ENCODE results near the gene EGFL6. TPM values are rescaled to one million over a fixed set of nuclear protein-coding genes. Genes with fewer than 3 reads are reported as not detected.
"Not testable (repeated sequence)": the region's sequence is repeated elsewhere in the genome, so short reads cannot be mapped to it uniquely, and the experiment has no call there.

Gene EGFL6
- total RNA-seq, 1 donor from 2014 or later: 15.7 TPM

DNA sequence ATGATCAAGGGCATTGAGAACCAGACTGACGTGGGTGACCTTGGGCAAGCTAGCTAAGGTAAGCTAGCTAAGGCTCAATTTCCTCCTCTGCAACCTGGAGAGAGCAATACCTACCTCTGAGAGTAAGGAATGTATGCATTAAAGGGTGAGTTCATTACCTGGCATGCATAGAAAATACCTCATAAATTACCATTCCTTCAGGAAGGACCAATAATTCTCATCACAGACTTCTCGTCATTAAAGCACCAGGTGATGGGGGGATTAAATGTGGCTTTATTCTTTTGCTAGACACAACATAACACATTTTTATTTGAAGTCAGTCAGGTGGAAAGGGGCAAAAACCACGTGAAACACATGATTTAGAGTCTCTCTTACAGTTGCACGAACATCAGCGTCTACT is 21.5 kb downstream of the EGFL6 start:
- DNase-seq (ENCODE audit: low spot score): no peak

DNA sequence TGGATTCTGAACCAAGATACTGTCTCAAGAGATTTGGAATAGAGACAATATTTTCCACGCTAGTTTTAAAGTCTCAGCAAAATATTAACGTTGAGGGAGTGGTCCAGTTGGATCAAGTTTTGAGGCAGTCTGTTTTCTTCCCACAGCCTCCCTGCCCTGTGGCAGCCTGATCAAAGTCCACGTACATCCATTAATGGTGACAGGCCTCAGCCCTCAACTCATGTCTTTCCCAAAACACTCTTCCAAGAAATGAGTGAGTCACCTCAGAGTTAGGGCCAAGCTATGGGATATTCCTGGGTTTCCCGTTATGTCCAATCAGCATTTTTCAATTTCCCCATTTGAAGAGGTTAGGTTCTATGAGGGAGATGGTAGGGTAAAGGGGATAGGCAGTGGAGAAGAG is 28.5 kb downstream of the EGFL6 start:
- DNase-seq (ENCODE audit: low spot score): no peak

DNA sequence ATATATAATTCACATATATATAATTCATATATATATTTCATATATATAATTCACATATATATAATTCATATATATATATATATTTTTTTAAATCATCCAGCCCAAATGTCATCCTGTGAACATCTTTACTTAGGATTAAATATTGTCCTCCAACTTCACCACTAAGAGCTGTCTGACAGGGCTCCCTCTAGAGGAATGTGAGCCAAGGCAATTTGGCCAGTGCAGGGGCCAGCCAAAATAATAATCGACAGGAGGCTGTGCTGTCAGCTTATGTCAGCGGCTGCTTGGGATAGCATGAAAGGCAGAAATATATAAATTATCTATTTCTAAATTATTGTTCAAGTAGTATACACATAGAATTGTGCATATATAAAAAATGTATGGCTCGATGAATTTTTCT is 29.5 kb downstream of the EGFL6 start:
- no peak for DNase-seq (ENCODE audit: low spot score)

DNA sequence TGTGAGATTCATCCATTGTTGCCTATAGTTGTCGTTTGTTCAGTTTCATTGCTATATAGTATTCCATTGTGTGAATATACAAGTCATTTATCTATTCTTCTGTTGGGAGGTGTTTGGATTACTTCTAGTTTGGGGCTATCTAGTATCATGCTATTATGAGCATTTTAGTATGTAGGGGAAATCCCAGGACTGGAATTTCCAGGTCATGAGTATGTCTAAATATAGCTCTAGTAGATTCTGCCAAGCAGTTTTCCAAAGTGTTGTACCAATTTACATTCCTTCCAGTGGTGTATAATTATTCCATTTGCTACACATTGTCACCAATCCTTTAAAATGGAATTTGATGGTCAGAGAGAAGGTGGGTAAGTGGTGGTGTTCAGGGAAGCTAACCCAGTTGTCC is 30.1 kb downstream of the EGFL6 start:
- no peak for DNase-seq (ENCODE audit: low spot score)

DNA sequence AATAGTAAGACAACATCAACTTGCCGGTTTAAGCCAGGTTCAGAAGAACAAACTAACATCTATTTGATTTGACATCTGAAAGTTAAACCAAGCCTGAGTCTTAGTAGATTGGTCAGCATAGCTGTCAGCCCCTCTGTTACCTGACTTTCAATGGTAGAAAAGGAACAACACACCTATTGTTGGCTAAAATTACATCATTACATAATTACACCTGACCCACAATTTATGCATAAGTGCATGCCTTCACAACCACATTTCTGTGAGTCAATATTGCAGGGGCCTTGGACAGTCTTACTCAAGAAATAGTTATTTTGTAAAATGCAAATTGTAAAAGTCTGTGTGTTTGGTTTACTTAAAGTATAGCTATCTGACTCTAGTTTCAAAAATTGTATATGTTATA is 36.2 kb downstream of the EGFL6 start:
- DNase-seq (ENCODE audit: low spot score): no peak

DNA sequence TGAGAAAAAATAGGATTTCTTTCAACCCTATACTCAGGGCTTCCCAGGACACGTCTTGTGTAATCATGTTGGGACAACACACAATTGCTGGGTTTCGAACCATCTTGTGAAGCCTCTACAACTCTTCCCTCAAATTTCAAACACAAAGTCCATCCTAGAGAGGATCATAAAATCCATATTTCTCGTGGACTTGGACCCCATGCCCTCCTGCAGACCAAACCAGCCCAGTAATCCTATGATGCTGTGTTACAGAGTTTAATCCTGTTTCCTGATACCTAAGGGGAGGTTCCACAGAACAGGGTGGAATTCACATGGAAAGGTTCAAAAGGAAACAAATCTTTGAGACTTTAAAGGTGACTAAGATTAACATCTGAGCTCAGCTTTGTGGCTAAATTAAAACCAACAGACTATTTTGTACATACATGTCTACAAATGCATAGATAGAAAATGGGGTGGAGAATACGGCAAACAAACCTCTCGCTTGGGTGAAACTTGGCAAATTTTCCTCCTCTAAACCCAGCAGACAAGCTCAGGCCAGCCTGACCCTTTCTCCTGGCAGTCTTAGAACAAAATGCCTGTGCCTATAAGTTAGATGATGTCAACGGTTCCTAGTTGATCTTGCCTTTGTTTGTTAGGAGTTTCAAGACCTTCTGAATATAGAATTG is 38.1 kb downstream of the EGFL6 start:
- DNase-seq (ENCODE audit: low spot score): no peak

DNA sequence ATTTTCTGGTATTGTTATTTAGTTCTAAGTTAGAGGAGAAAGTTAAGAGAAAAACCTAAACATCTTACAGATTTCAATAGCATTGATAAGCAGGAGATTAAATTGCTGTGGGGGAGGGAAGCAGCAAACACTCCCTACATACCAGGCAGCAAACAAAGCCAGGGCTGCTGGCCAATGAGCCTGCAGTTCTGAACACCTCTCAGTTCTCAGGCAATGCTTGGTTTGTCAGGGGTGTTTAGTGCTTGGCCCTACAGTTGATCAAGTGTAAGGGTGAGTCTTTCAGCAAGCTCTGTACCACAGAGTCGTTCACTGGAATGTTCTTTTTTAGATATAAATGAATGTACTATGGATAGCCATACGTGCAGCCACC is 38.6 kb downstream of the EGFL6 start:
- DNase-seq (ENCODE audit: low spot score): no peak

DNA sequence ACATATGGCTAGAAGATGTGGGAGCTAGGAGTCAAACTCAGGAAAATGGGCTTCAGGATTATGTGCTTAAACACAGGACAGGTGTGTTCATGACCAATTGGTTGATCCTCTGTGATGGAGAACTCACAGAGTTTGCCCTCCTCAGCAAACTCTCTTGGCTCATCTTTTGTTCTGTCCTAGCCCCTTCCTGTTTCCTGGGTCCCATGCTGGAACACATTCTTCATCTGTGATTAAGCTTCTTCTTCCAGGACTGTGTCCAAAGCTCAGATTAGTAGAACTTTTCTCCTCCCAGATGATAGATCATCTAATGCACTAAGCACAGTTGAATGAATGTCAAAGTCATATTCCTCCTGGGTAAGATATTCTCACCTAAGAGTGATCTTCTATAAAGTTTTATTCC is 44.8 kb downstream of the EGFL6 start:
- DNase-seq (ENCODE audit: low spot score): no peak

DNA sequence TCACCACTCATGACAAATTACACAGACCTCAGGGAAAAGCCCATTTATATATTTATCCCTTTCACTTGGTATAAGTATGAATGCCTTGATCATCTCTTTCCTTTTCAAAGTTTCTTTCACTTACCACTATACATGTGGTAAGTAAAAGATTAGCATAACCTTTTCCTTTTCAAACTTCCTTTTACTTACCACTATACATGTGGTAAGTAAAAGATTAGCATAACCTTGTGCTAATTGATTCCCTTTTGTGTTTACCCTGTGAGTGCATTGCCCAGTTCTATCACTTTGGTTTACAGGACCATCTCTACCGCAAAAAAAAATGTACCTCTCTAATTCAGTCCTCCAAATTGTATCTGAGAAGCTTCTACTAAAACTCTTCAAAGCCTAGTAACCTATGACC is 50.8 kb downstream of the EGFL6 start:
- no peak for DNase-seq (ENCODE audit: low spot score)

DNA sequence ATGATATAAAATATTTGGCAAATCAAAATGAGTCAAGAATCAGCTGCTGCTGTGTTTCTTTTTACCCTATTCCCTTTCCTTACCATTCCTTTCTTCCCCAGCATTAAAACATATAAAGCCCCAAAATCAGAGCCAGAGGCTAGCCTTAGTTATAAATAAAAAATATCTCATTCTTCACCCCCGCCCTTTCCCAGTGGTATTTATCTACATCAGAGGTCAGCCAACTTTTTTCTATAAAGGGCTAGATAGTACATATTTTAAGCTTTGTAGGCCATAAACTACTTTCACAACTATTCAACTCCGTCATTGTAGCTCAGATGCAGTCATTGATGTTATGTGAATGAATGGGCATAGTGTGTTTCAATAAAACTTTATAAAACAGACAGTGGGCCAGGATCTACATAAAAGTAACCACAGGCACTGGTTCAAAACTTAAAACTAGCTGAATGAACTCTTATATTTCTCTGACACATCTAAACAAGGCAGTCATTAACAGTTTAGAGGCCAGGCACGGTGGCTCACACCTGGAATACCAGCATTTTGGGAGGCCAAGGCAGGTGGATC is 53.1 kb downstream of the EGFL6 start:
- DNase-seq (ENCODE audit: low spot score): no peak

DNA sequence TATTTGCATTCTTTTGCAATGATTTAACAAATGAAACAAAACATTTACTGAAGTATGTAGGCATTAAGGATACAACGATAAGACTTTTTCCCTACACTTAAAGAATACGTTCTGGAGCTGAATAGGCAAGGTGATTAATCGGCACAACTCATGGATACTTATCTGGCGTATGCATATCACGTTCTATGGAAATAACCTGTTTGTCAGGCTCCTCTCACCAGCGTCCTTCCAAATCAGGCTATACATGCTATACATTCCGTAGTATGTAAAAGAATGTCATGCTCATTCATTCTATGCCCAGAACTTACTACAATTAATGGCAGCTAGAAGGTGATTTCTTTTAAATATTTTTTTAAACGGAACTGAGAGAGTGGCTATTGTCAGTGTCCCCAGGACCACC is 57.9 kb downstream of the EGFL6 start:
- no peak for DNase-seq (ENCODE audit: low spot score)

DNA sequence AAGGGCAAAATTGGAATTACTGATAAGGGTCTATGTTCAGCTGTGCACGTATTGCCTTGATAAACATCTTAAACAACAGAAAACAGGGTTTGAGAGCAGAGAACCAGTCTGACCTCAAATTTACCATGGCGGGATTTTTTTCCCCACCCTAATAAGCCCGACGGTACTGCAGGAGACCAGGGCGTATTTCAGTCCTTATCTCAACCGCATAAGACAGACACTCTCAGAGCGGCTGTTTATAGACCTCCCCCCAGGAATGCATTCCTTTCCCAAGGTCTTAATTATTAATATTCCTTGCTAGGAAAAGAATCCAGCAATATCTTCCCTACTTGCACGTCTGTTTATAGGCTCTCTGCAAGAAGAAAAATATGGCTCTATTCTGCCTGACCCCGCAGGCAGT is 67.8 kb downstream of the EGFL6 start:
- not testable (repeated sequence) for DNase-seq (ENCODE audit: low spot score)

DNA sequence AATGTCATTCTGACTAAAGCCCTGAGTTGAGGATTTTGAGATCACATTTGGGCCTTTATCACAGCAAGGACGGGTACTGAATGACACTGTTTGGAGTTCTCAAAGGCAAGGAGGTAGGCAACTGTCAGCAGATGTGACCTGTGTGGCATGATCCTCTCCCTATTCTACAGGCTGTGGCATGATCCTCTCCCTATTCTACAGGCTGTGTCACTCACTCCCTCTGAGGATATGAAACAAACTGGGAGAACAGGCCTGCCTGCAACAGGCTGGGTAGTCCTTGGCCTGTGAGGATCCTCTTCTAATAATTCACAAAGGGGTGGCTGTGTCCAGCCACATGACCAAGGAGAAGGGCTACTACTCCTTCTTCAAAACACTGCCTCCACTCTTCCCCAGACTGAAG is 68.6 kb downstream of the EGFL6 start:
- DNase-seq (ENCODE audit: low spot score): no peak

DNA sequence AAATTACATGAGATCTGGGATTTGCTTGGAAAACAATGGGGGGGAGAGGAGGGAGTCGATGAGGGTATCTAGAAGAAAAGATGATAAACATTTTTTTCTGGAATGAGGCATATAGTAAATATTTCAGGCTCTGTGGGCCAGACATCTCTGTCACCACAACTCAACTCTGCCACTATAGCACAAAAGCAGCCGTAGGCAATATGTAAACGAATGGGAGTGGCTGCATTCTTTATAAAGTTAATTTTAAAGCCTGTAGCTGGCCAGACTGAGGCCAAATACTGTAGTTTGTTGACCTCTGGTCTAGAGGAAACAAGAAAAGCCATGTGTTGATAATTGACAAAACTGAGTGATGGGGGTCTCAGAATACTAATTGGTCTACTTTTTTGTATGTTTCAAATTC is 69.4 kb downstream of the EGFL6 start:
- no peak for DNase-seq (ENCODE audit: low spot score)

DNA sequence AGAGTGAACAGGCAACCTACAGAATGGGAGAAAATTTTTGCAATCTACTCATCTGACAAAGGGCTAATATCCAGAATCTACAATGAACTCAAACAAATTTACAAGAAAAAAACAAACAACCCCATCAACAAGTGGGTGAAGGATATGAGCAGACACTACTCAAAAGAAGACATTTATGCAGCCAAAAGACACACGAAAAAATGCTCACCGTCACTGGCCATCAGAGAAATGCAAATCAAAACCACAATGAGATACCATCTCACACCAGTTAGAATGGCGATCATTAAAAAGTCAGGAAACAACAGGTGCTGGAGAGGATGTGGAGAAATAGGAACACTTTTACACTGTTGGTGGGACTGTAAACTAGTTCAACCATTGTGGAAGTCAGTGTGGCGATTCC is 72.3 kb downstream of the EGFL6 start:
- not testable (repeated sequence) for DNase-seq (ENCODE audit: low spot score)

DNA sequence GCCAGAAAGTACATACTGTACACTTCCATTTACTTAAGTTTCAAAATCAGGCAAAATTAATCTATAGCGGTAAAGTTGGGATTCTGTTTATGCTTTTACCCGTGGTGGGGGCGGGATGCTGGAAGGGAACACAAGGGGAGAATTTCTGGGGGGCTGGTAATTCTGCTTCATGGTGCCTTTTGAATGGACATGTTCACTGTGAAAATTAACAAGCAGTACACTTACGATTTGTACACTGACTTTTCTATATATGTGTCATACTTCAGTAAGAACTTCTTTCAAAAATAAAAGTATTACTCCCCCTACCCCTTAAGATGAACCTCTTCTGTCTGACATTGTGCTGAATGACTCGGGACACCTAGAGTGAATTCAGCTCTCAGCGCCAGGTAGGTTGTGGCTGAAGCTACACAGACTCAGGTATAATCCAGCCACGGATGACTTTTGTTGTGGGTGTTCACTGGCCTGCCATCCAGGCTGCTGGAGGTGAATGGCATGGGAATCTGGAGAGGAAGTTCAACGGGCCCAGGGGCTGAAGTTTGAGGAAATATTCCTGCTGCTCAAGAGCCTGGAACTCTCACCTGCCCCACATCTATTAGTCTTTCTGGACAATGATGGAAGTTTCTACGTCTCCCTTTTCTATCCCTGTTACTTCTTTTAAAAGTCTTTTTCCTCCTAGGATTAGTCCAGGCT is 76.2 kb downstream of the EGFL6 start:
- DNase-seq (ENCODE audit: low spot score): no peak

DNA sequence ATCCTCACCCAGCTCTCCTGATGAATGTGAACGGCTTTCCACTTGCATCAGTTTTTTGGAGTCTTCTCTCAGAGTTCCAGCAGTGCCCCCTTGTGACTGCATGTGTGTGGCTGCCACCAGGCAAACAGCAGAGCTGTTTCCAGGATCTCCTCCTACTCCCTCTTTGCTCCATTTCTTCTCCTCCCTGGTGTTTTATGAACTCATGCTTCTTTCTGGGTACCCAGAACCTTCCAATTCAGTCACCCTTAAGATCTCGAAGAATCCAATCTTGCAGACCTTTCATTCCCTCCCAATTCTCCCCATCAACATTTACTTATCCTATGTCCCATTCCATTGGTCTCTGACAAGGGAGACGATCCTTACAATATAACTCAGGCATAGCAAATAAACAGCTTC is 76.8 kb downstream of the EGFL6 start:
- DNase-seq (ENCODE audit: low spot score): no peak

DNA sequence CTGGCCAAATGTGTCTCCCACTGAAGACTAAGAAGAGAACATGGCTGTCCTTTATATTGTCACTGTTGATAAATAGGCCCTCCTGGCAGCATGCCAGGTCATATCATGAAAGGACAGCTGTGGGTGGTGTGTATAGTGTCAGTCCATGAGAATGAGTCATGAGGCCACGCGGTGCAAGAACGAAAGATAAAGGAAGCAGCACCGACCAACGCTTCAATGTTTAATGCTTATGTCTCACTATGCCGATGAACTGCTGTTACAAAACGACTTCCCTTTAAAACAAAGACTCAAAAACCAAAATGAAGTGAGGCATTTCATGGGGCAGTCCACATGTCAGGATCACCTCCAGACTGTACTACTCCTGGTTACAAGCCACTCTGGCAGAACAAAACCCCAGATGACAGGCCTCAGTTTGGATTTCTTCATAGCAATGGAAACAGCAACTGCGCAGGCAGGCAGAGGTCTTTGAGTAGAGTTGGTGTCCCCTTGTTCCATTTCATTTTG is 78.4 kb downstream of the EGFL6 start:
- DNase-seq (ENCODE audit: low spot score): no peak

DNA sequence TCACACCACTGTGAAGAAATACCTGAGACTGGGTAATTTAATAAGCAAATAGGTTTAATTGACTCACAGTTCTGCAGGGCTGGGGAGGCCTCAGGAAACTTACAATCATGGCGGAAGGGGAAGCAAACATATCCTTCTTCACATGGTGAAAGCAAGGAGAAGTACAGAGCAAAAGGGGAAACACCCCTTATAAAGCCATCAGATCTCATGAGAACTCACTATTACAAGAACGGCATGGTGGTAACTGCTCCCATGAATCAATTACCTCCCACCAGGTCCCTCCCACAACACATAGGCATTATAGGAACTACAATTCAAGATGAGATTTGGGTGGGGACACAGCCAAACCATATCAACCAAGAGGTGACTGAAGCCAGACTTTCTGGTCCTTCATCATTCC is 78.9 kb downstream of the EGFL6 start:
- not testable (repeated sequence) for DNase-seq (ENCODE audit: low spot score)

DNA sequence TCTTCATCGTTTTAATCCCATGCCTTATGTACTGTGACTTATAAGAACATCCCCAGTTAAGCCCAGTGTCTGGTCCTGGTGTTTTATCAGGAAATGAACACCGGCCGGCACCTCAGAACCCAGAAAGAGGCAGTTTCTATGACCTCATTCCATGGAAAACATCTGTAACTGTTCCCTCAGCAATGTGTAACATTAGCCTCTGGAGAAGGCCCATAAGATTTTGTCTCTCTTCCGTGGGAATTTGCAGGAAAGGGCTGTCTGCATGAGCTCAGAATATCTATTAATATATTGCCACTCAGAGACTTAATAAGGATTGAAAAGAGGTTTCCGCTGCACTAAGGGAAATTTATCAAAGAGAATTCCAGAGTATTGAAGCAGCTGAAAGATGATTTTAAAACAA is 80.4 kb downstream of the EGFL6 start:
- DNase-seq (ENCODE audit: low spot score): no peak

DNA sequence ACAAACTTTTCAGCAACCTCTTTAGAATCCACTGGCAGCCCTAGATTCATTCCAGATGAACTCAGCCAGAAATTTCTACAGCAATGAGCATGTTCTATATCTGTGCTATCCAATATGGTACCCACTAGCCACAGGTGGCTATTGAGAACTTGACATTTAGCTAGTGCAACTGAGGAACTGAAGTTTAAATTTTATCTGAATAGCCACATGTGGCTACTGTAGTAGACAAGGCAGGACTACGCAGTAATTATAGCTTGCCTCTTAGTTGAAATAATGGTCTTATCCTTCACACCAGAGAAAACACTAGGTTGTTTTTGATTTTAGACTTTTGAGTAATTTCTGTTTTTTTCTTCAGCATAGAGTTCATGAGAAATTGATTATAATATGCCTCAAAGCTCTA is 80.9 kb downstream of the EGFL6 start:
- no peak for DNase-seq (ENCODE audit: low spot score)

DNA sequence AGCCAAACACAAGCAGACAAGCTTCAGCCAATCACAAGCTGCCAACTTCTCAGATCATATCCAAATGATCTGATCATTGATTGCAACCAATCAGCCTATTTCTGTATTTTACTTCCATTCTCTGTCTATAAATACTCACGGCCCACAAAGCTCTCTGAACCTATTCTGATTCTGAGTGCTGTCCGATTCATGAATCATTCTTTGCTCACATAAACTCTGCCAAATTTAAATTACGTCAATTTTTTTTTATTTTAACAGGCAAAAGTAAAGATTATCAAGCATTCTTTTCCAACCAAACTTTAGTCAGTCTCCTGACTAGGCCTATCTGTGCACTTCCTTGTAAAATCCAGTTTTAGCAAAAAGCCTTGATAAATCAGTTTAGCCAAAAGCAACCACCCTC is 81.7 kb downstream of the EGFL6 start:
- DNase-seq (ENCODE audit: low spot score): no peak

DNA sequence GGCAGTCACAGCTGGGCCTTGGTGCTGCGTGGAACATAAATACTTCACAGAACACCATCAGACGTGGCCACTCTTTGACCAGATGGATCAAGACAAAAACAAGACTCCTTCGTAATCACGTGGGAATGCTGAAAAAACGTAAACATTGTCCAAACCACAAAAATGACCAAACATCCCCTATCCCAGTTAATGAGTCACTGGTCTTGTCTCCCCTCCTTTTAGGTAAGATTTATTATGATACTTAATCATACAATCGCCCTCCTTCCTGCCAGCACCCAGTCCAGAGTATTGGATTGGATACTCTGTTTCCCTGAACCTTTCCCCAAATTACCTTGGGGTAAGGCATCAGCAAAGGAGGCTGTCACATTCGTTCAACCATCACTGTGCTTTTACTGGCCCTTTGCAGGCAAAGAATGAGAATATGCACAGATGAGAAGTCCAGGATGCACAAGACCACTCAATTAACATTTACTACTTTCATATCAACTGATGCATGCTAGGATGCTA is 82.9 kb downstream of the EGFL6 start:
- no peak for DNase-seq (ENCODE audit: low spot score)
